ENCODE results near the gene PRPSAP2.

PRPSAP2 gene

DNA sequence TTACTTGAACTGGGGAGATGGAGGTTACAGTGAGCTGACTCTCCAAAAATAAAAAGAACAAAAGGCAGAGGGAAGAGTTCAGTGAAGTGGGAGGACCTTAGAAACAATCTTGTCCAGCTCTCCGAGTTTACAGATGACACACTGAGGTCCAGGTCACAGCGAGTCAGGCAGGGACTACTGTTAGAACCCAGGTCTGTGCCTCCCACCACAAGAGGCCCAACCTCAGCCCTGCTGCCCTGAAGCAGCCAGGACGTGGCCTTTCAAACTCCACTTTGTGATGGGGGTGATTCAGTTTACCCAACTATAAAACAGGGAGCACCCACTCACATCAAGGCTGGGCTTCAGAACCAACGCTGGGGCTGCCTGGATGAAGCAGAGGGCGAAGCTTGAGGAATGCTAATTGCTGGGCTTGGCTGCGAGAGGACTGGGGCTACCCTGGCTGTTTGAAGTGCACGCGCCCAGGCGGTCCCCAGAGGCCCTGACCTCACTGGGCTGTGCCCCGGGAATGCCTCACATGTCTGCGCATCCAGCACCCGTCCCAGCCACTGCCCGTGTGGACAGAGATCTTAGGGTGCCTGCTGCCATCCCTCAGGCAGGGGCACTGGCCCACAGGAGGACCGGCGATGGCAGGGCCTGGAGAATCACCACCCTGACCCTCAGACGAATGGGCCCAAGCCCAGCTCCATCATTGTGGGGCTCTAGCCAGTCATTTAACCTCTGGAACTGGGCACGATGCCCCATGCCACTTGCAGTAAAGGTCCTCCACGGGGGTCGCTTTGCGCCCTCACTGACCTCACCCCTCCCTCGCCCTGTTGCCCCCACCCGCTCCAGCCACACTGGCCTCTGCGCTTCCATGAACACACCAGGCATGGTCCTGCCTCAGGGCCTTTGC lies 105.4 kb downstream of the PRPSAP2 start:
- DNase-seq, result no peak

- DNase-seq, result no peak
Observed at GRCh38 chr17:18964018-18964351, 106.1 kb downstream of the PRPSAP2 start.

DNA sequence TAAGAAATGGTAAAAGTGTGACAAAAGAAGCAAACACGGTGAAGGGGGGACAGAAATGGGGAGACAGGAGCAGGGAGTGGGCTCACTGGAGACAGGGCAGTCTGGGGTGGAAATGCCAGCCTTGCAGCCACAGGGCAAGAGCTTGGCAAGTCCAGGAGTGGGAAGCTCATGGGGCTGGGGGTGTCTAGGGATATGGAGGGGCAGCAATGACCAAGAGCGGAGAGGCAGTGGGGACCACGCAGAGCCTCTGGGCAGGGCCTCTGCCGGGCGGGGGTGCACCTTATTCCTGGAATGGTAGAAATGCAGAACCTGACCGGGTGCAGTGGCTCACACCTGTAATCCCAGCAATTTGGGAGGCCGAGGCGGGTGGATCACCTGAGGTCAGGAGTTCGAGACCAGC lies 106.6 kb downstream of the PRPSAP2 start:
- DNase-seq, result no peak

- no peak for DNase-seq
Observed at GRCh38 chr17:18965530-18966236, 107.8 kb downstream of the PRPSAP2 start.

DNA sequence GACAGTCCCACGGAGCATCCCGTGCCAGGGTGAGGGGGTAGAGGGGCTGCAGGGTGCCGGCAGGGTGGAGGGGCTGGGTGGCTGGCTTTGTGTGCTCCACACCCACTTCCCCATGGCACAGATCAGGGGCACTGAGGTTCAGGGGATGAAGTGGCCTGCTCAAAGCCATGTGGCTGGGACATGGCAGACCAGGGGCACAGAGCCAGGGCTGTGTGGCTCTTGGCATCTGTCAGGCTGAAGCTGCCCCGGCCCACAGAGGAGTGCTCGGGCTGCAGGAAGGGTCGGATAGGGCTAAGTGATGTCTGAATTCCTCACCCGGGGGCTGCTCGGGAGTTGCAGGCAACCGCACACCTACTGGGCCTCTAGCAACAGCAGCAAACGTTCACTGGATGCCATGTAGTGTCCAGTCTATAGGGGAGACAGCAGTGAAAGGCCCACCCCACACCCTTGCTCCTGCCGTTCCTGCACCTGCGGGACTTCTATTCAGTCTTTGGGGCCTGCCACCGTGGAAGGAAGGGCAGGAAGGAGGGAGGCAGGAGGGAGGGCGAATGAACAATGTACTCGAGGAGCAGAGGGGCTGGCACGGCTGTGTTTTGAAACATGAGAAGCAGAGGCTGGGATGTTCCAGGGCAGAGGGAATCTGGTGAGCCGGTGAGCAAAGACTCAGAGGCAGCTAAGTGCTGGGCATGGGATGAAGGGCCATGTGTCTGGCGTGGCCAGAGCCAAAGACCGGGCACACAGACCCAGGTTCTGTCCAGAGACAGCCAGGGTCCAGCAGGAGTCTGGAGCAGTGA lies 109.1 kb downstream of the PRPSAP2 start:
- no peak for DNase-seq

DNA sequence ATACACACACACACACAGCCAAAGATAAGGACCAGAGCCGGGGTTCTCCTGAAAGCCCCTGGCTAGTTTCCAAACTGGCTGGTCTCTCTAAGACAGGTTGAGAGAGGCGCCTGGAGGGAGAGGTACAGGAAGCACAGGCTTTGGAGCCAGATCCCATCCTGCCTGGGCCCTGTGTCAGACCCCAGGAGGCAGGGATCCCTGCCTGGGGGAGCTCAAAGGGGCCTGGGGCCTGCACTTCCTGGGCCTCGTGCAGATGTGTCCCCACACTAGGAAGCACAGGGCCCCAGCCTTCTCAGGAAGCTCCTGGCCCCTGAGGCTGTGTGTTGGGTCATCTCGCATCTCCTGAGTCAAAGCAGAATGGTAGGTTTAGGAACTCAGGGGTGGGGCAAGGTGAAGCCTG lies 110.0 kb downstream of the PRPSAP2 start:
- no peak for DNase-seq

DNA sequence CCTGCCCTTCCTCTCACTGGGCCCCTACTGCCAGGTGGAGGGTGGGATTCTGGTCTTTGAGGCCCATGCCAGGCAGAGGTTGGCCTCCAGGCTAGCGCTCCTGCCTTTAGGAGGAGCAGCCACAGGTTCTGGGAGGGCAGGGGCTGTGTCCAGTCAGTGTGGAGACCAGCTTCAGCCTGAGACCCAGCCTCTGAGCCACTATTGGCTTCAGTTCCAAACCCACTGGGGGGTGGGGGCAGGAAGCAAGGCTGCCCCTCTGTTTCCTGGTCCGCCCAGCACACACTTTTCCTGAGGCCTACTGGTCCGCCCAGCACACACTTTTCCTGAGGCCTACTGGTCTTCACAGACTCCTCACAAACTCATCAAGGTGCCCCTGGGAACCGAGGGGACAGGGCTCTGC lies 110.4 kb downstream of the PRPSAP2 start:
- DNase-seq, result no peak

GRCh38 chr17:18968945-18969887 lies 111.3 kb downstream of the PRPSAP2 start:
- no peak for DNase-seq

GRCh38 chr17:18970582-18971480 lies 112.9 kb downstream of the PRPSAP2 start:
- DNase-seq, result no peak

DNA sequence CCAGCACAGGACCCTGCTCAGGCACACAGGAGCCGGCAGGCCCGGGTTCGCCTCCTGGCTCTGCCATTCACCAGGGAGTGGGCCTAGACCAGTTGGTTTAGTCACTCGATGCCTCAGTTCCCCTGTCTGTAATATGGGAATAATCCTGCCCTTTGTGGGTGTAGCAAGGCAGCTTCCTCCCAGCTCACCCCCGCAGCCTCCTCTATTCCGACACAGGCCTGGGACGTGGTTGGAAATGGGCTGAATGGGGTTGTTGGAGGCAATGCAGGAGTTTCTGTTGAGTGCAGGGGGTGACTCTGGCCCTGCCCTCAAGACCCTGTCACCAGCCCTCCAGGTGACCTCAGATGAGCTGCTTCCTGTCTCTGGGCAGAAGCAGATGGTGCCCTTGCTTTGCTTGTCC lies 113.9 kb downstream of the PRPSAP2 start:
- no peak for DNase-seq

DNA sequence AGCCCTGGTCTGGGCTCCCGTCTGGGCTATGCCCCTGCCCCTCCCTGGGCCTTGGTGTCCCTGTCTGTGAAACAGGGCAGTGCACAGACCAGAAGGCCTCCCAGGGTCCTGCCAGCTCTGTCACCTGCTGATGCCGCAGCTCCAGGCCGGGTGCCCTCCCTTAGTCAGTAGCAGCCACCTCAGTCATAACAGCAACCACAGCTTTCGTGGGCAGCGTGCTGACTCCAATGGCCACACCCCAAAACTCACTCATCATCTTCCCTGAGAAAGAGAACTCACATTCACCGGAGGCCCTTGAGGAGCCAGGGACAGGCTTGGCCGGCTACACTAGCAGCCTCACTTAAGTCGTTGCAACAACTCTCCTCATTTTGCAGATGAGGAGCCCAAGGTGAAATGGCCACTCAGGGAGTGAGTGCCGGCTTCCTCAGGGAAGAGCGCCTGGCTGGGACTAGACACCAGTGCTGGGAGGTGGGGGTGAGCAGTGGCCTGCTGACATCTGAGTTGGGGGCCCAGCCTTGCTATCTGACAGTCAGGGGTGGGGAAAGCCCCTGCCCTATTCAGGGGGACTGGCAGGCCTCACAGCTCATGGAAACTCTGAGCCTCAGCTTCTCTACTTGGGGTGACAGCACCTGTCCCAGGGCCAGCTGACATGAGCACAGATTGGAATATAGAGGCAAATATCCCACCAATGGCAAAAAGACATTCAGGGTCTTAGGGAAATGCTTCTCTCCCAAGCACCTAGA lies 116.6 kb downstream of the PRPSAP2 start:
- peak; percentile 18 to 27 for DNase-seq

DNA sequence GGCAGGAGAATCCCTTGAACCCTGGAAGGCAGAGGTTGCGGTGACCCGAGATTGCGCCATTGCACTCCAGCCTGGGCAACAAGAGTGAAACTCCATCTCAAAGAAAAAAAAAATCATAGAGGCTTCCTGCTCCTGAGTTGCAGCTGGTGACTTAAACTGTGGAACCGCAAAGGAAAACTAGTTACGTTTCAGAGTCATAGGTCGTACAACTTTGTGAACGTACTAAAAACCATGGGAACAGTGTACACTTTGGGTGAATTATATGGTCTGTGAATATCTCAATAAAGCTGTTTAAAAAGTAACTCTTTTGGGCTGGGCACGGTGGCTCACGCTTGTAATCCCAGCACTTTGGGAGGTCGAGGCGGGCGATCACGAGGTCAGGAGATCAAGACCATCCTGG lies 117.7 kb downstream of the PRPSAP2 start:
- DNase-seq, result no peak

GRCh38 chr17:18976201-18976600 lies 118.3 kb downstream of the PRPSAP2 start:
- DNase-seq, result no peak

DNA sequence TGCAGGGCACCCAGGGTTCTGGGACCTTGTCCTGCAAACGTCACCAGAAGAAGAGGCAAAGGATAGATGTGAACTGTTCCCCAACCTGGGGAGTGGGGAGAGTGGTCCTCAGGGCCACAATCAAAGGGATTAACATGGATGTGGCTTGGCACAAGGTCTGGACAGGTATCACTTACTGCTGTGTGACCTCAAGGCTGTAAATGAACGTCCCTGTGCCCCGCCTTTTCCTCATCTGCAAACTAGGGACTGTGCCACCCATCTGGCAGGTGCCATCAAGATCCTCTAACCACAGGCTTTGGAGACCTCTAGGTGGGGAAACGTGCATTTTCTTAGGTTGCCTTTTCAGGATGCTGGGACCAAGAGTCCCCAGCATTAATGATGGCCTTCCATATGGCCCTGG lies 119.1 kb downstream of the PRPSAP2 start:
- DNase-seq, result no peak

DNA sequence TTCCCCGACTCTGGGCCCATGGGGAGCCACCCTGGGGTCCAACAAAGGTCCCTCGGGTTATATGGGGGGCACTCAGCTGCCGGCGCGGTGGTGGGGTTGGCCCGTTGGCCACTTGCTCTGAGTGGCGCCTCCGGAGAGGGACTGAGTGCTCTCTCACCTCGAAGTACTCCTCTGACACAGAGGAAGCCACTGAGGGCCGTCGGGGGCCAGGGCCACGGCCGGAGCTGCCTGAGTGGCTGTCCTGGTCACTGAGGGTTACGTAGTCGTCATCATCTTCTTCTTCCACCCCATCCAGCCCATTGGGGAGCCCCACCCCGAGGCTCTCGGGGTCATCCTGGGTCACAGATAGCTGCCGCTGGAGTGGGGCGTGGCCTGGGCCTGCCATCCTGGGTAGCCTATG lies 119.7 kb downstream of the PRPSAP2 start:
- no peak for DNase-seq

DNA sequence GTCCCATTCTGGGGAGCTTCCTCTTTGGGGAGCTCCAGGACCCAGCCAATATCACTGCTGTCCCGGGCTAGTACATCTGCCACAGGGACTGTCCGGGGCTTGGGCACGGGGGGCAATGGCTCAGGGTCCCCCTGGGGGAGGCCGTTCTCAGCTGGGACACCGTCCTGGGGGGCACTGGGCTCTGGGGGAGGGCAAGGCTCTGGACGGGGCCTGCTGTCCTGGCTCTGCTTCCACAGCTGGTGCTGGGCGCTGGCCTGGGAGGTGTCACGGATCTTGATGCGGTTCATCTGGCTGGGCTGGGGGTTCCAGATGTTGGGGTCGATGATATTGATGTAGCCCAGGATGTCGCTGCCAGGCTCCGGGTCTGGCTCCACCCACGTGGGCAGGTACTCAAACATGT lies 120.1 kb downstream of the PRPSAP2 start:
- DNase-seq, result no peak

DNA sequence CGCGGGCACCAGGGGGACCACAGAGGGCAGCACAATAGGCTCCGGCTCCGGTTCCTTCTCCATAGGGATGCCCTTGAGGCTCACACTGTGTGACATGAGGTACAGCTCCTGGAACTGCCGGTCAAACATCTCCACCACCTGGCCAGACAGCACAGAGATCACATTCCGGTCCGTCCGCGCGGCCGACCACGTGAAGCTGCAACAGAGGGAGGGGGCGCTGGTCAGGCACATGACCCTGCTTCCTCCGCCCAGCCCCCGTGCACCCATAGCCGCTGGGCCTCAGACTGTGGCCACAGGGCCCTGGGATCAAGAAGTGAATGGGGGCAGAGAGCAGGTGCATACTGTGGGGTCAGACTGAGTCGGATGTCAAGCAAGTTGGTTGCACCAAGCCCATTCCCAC lies 120.7 kb downstream of the PRPSAP2 start:
- no peak for DNase-seq
